Hematopoietic multipotent progenitor cell treated with erythropoietin and hydrocortisone succinate and interleukin-3 and kit ligand, for 15 days (in vitro differentiated cells): ENCODE data around the gene FGD4.

Experiments used
- DNase-seq: peaks from one replicate; pipeline ENCODE4 v3.0.0-alpha.2; 2015; ENCODE audit warnings: low spot score

Gene FGD4

GRCh38 chr12:32407795-32408194, 8.4 kb downstream of the FGD4 start:
- no peak for DNase-seq

DNA sequence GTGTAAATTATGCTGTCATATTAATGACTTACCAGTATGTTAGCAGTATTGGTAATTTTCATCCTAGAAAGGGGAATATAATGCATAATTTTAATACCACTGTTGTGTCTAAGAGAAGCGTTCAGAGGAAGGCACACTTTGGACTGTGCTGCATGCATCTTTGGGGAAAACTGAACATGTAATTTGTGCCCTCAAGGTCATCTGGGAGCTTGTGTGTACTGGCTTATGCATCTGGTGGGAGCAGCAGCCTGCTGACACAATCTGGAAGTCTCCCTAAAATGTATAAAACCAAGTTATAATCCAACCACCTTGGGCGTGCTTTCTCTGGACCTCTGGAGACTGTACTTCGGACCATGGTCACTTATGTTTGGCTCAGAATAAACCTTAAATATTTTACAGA, 14.1 kb downstream of the FGD4 start:
- DNase-seq = no peak

GRCh38 chr12:32418221-32418620, 18.9 kb downstream of the FGD4 start:
- DNase-seq = no peak

- no peak for DNase-seq
Measured at GRCh38 chr12:32418903-32419519, 19.7 kb downstream of the FGD4 start.

GRCh38 chr12:32419520-32419960, 20.2 kb downstream of the FGD4 start:
- DNase-seq = no peak

- no peak for DNase-seq
Measured at GRCh38 chr12:32420356-32420755, 21.0 kb downstream of the FGD4 start.

- no peak for DNase-seq
Measured at GRCh38 chr12:32423559-32423958, 24.2 kb downstream of the FGD4 start.

DNA sequence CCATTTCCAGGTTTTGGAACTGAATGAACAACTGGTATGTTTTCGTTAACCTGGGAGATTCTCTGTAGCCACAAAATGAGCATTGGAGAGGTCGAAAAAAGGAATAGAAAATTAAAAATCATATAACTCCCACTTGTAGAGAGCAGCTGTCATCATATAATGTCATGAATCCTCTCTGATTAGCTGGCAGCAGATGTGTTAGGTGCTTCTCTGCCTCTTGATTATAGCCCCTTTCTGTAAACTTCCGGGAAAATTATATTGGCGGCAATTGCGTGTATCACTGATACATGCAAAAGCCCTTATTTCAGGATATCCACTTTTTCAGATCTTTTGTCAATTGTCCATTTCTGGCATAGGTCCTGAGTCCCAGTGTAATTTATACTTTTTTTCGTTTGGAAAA, 31.7 kb downstream of the FGD4 start:
- no peak for DNase-seq

DNA sequence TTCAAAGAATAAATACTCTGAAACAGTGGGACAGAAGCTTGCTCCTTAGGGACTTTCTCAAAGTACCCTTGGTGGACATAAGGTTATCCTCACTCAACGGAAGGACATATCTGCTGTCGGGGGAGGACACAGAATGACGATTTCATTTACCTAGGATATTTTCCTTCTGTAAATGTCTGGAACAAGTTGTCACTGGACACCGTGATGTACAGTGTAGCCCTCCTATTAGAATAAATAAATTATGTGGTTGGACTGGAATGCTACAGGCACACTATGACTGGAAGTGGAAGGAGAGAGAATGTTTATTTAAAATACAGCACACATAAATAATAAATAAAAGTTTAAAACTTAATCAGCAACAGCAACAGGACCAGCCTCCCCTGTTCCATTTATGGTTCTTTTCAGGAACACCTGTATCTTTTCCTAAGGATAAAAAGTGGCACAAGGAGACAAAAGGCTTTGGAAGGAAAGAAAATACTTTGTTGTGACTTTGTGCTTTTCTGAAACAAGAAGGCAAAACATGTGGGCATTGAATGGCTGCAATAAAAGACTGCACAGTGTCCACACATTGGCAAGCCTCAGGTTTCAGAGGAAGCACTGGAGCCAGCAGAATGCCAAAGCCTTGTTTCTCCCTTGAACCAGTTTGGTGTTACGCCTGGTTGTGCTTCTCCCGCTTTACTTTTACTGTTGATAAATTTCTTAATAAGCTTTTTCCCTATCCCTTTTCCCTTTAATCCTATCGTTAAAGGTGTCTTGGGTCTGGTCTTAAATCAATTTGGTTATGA, 36.8 kb downstream of the FGD4 start:
- no peak for DNase-seq

- no peak for DNase-seq
Measured at GRCh38 chr12:32437095-32437515, 37.7 kb downstream of the FGD4 start.

GRCh38 chr12:32440120-32440865, 40.9 kb downstream of the FGD4 start:
- DNase-seq = no peak

GRCh38 chr12:32443491-32443890, 44.1 kb downstream of the FGD4 start:
- no peak for DNase-seq

- no peak for DNase-seq
Measured at GRCh38 chr12:32444895-32445294, 45.5 kb downstream of the FGD4 start.

DNA sequence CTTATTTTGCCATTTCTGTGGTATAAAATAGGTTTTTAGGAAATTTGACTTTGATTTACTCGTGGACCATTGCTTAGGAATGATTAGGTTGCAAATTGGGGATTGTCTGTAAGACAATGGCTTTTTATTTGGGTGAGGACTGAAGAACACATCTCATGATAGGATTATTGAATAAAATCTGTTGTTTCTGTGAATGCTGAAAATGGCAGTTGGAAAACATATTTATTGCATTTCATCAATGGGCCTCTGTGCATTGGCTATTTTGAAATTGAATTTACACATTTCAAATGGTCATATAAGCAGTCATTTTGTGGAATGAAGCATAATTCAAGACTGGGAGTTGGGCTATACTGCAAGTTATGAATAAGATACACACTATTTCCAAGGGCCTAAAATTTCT, 46.0 kb downstream of the FGD4 start:
- no peak for DNase-seq

DNA sequence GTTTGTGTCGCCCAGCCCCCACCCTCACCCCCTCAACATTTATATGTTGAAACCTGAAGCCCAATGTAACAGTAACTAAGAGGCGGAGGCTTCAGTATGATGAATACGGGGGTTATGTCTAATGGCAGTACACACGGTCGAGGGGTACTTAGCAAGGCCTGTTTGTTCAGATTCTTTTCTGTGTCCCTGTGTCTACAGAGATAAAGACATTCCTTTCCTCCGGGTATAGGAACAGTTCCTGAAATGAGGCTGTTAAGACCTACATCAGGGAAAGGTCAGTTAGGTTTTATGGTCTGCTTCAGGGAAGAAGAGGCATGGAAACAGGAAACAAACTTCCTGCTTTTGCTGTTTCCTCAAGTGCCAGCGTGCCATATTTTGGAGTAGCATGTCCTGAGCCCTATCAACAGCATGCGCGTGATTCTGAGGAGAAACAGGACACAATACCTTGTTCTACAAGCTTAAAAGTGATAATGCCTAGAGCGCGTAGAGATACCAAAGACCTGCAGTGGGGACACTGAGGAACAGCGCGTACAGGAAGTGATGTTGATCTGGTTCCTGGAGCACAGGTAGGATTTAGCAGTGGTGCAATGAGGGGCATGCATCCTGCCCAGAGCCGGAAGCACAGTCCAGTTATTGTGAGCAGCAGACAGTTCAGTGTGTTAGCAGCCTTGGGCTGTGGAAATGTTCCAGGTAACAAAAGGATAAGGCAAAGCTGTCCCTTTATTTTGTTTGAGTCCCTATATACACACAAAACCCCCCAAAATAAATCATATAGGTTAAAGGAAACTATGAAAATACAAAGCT, 47.2 kb downstream of the FGD4 start:
- DNase-seq = no peak

DNA sequence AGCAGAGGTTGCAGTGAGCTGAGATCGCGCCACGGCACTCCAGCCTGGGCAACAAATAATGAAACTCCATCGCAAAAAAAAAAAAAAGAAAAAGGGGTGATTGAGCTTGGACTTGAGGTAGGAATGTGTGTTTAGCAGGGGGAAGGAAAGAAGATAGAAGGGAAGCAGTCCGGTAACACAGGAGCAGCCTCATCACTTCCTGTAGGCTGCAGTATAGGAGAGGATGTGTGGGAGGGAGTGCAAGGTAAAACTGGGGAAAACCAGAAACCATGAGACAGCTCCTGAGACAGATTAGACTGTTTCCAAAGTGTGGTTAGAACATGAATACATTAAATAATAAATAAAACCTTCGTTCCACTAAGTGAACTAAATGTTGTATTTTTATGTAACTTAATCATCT, 49.2 kb downstream of the FGD4 start:
- no peak for DNase-seq

- DNase-seq = no peak
Measured at GRCh38 chr12:32450363-32450762, 51.0 kb downstream of the FGD4 start.

DNA sequence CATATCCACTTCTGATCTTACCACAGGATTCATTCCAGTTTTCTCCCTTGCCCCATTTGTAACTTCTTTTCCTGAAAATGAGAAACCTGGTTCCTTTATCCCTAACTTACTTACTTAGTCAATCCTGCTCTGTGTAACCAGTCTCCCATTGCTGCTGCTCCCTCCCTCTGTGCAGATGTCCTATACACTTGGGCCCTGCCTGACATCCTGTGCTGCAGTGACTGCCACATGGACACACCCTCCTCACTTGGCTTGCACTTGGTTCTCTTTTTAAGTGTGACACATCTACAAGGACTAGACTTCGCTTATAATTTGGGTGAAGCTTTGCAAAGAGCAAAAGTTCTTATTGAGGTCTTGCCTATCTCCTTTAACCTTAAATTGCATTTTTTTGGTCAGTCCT, 51.4 kb downstream of the FGD4 start:
- DNase-seq = no peak

DNA sequence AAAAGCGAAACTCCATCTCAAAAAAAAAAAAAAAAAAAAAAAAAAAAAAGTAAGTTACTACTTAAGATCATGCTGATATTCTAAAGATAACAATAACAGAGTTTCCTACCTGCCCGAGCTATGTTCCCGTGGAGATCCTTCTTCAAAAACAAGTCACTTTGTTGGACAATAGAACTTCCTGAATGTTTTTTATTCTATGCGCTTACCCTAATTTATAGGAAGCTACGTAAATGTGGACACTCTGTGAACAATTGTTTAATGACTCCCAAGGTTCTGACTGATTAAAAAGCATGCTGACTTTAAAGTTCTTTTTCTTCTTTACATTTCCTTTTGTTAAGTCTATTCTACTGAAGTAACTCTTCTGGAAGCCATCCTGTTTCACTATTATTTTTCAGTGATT, 52.5 kb downstream of the FGD4 start:
- no peak for DNase-seq

DNA sequence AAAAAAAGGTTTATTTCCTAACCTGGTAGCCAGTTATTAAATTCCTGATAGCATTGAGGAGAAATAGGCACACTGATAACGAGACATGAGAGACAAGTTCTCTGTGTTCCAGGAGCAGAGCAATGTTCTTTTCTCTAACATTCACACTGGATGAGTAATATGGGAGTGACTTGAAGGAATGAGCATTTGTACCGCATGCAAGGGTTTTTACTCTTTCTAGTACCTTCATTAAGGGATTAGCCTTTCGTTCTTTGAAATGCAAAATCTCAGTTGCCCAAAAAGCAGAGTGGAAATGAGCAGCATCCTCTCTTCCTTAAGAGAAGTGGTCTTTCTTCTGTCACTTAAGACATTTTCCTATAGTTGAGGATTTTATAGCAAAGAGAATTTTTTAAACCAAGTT, 54.7 kb downstream of the FGD4 start:
- DNase-seq = no peak

DNA sequence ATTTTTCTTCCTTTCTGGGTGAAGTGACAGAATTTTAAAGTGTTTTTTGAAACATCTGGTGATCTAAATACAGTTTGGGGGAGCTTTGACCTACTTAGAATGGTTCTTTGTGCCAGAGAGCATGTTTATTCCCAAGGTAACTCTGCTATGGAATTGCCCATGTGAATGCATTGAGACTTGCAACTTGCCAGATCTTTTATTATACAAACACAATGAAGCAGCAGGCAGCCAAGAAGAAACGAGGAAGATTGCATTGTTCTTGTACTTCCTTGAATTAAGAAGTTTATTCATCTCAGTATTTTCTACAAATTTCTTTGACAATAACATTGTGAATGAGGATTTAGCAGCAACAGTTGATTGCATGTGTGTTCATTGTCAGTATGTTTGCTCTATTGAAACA, 55.5 kb downstream of the FGD4 start:
- no peak for DNase-seq

- peak; percentile 42 for DNase-seq
Measured at GRCh38 chr12:32455607-32456071, 56.3 kb downstream of the FGD4 start.
